Lower lobe of right lung (tissue), 2 donors: ENCODE results near the gene TMEM42. TPM values are rescaled to one million over a fixed set of nuclear protein-coding genes. Genes with fewer than 3 reads are reported as not detected.

Source experiments
- ATAC-seq, 2 donors: fragments of 200-7000 bp; cut with Tn5 transposase; one replicate each; pipeline ENCODE4 v1.9.1; 2020 to 2022; ENCODE audit warnings: mild to moderate bottlenecking in 2 of 2, moderate library complexity in 2 of 2
- DNase-seq: peaks from one replicate; pipeline ENCODE4 v3.0.0-alpha.2; 2020
- H3K27ac ChIP-seq: fragments of 200-600 bp; one replicate; pipeline ENCODE4 v1.8.0; 2022
- H3K27me3 ChIP-seq: fragments of 200-600 bp; one replicate; pipeline ENCODE4 v1.8.0; 2022; ENCODE audit warnings: low read depth
- H3K36me3 ChIP-seq: fragments of 200-600 bp; one replicate; pipeline ENCODE4 v1.8.0; 2022; ENCODE audit warnings: mild to moderate bottlenecking
- H3K4me1 ChIP-seq: fragments of 200-600 bp; one replicate; pipeline ENCODE4 v1.8.0; 2022
- H3K4me3 ChIP-seq: fragments of 200-600 bp; one replicate; pipeline ENCODE4 v1.8.0; 2022; ENCODE audit warnings: mild to moderate bottlenecking
- H3K9me3 ChIP-seq: fragments of 200-600 bp; one replicate; pipeline ENCODE4 v1.8.0; 2022
- CTCF ChIP-seq: fragments of 200-600 bp; IDR thresholded peaks from one replicate; pipeline ENCODE4 v1.8.0; 2022; ENCODE audit warnings: antibody characterized with exemption, mild to moderate bottlenecking
- intact Hi-C: fragments of 100-400 bp; cut with DNase I; formaldehyde crosslinking; loops from one replicate; pipeline ENCODE4 v1.11.0; 2022
- total RNA-seq: library from RNA; stranded (reverse); fragmentation: NEBNext Ultra II Directional; extraction: Animal tissue kit (Norgen Biotek cat#: 25700); gene quantifications from one replicate; pipeline ENCODE4 v1.2.1, GENCODE V29; 2021
- donor health status: DM: no; HTN: yes; CAD: no; lungs with severe emphysema.

Gene TMEM42
- total RNA-seq, 1 donor from 2014 or later, result 17.4 TPM

GRCh38 chr3:44903751-44904150 lies 42.0 kb downstream of the TMEM42 start:
- Histone ChIP-seq H3K4me1 (no peaks in the 10 kb centered on the region), H3K4me3 (no peak overlapping the region), H3K27ac (no peak overlapping the region), H3K36me3 (no peaks in the 10 kb centered on the region), H3K9me3 (no peaks in the 10 kb centered on the region), H3K27me3 (peaks cover 12% of the 10 kb centered on the region)
- ATAC-seq (no peak), DNase-seq (no peak)
- intact Hi-C loops, result no loop called here
- TF ChIP-seq CTCF, result no peak

GRCh38 chr3:44905446-44906157 lies 43.9 kb downstream of the TMEM42 start:
- TF ChIP-seq CTCF, result no peak
- Histone ChIP-seq H3K27me3 (peaks cover 6% of the 10 kb centered on the region), H3K9me3 (no peaks in the 10 kb centered on the region), H3K4me3 (no peak overlapping the region), H3K4me1 (no peaks in the 10 kb centered on the region), H3K36me3 (no peaks in the 10 kb centered on the region), H3K27ac (no peak overlapping the region)
- no peak for DNase-seq
- no peak for ATAC-seq
- intact Hi-C loops, result no loop called here

- H3K4me1 ChIP-seq, result no peaks in the 10 kb centered on the region
- no peak overlapping the region for H3K4me3 ChIP-seq
- ATAC-seq (no peak), DNase-seq (no peak)
- no peaks in the 10 kb centered on the region for H3K9me3 ChIP-seq
- peaks cover 6% of the 10 kb centered on the region for H3K27me3 ChIP-seq
- intact Hi-C loops, result no loop called here
- H3K27ac ChIP-seq, result no peak overlapping the region
- H3K36me3 ChIP-seq, result no peaks in the 10 kb centered on the region
- no peak for TF ChIP-seq CTCF
Measured at GRCh38 chr3:44906997-44907396, 45.3 kb downstream of the TMEM42 start.

- peaks cover 6% of the 10 kb centered on the region for H3K27me3 ChIP-seq
- ATAC-seq (peak in 1 of 2 donors; percentile 21), DNase-seq (no peak)
- H3K4me1 ChIP-seq, result no peaks in the 10 kb centered on the region
- TF ChIP-seq CTCF, result no peak
- no peaks in the 10 kb centered on the region for H3K9me3 ChIP-seq
- no peaks in the 10 kb centered on the region for H3K36me3 ChIP-seq
- no peak overlapping the region for H3K27ac ChIP-seq
- intact Hi-C loops, result no loop called here
- H3K4me3 ChIP-seq, result no peak overlapping the region
Measured at GRCh38 chr3:44907612-44908011, 45.9 kb downstream of the TMEM42 start.

GRCh38 chr3:44909063-44909462 lies 47.4 kb downstream of the TMEM42 start:
- ATAC-seq (no peak), DNase-seq (no peak)
- H3K27ac ChIP-seq, result no peak overlapping the region
- no peaks in the 10 kb centered on the region for H3K36me3 ChIP-seq
- peaks cover 3% of the 10 kb centered on the region for H3K4me1 ChIP-seq
- peaks cover 6% of the 10 kb centered on the region for H3K27me3 ChIP-seq
- intact Hi-C loops, result no loop called here
- H3K4me3 ChIP-seq, result no peak overlapping the region
- no peaks in the 10 kb centered on the region for H3K9me3 ChIP-seq
- TF ChIP-seq CTCF, result no peak
